Omental fat pad (tissue), 4 donors: ENCODE measurements around the gene TNRC18. TPM values are rescaled to one million over a fixed set of nuclear protein-coding genes. Genes with fewer than 3 reads are reported as not detected.
"Not testable (repeated sequence)": the region's sequence is repeated elsewhere in the genome, so short reads cannot be mapped to it uniquely, and the experiment has no call there.

ENCODE experiments used
- ATAC-seq: fragments of 150-250 bp; one replicate; pipeline ENCODE4 v1.9.1; 2016; ENCODE audit warnings: mild to moderate bottlenecking, moderate library complexity; ENCODE audit not compliant: low FRiP score
- DNase-seq: peaks from one replicate; pipeline ENCODE4 v3.0.0-alpha.2; 2019; ENCODE audit warnings: low spot score
- CTCF ChIP-seq, 3 donors: fragments of 450-650 bp; IDR thresholded peaks; one replicate each; pipeline ENCODE4 v1.5.1; 2016 to 2017; ENCODE audit warnings: antibody characterized with exemption in 3 of 3, mild to moderate bottlenecking in 3 of 3, moderate library complexity in 2 of 3
- total RNA-seq, 4 donors: library from RNA; depleted of rRNA; stranded (reverse); fragments of >200 nt; gene quantifications; one replicate each; pipeline ENCODE4 v1.1.0, GENCODE V29; 2016

TNRC18 gene
- total RNA-seq, 4 donors from 2014 or later: 26.0 to 62.4 (median 29.4) TPM

DNA sequence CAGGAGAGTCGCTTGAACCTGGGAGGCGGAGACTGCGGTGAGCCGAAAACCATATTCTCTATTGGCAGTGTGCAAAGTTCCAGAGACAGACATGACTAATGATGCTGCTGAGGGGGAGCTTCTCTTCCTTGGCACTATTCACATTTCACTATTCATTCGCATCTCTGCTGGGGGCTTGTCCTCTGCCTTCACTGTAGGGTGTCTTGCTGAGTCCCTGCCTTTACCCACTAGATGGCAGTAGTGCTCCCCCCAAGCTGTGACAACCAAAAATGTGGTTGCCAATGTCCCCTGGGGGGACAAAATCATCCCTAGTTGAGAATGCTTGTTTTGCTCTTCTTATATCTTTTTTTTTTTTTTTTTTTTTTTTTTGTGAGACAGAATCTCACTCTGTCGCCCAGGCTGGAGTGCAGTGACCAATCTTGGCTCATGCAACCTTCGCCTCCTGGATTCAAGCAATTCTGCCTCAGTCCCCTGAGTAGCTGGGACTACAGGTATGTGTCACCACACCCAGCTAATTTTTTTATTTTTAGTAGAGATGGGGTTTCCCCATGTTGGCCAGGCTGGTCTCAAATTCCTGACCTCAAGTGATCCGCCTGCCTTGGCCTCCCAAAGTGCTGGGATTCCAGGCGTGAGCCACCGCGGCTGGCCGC lies 57.5 kb downstream of the TNRC18 start:
- DNase-seq: not testable (repeated sequence)
- TF ChIP-seq CTCF (IDR thresholded peaks at IDR 0.05): peak in 1 of 3 donors; percentile 8
- peak; percentile 78 for ATAC-seq

- no peak for ATAC-seq
- TF ChIP-seq CTCF (IDR thresholded peaks at IDR 0.05): no peak
- DNase-seq: no peak
Measured at GRCh38 chr7:5363729-5364128, 59.9 kb downstream of the TNRC18 start.

DNA sequence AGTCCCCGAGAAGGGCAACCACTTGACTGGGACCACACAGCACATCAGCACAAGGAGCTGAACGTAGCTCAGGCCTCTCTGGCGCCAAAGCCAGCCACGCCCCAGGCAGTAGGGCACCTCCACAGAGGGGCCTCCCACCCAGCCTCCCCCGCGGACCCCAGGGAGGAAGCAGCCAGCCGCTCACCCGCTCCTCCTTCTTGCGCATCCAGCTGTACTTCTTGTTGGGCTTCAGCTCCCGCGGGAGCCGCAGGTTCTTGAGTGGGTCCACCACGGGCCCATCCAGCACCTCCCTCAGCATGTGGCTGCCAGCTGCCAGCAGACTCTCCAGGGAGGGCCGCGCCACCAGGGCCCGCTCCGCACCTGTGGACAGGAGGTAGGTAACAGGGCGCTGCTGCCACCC lies 61.2 kb downstream of the TNRC18 start:
- ATAC-seq (no peak), DNase-seq (no peak)
- TF ChIP-seq CTCF (IDR thresholded peaks at IDR 0.05): no peak

GRCh38 chr7:5361446-5362127 lies 62.0 kb downstream of the TNRC18 start:
- ATAC-seq (no peak), DNase-seq (no peak)
- no peak for TF ChIP-seq CTCF (IDR thresholded peaks at IDR 0.05)

GRCh38 chr7:5360971-5361370 lies 62.7 kb downstream of the TNRC18 start:
- no peak for TF ChIP-seq CTCF (IDR thresholded peaks at IDR 0.05)
- ATAC-seq (no peak), DNase-seq (no peak)

DNA sequence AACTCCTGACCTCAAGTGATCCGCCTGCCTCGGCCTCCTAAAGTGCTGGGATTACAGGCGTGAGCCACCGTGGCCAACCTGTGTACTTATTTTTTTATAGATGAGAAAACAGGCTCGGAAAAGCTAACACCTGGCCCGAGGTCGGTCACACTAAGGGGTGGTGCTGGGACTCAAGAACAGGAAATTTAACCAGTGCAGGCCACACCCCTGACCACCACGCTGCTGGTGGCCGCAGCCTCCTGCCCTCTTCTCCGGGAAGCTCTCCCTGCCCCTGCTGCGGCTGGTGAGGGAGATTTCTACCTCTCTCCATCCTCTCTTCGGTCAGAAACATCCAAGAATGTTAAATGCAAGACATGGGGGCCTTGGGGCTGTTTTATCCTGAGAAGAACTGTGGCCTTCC lies 63.2 kb downstream of the TNRC18 start:
- no peak for ATAC-seq
- TF ChIP-seq CTCF (IDR thresholded peaks at IDR 0.05): no peak
- no peak for DNase-seq

- not testable (repeated sequence) for ATAC-seq
Measured at GRCh38 chr7:5360021-5360420, 63.6 kb downstream of the TNRC18 start.

More at GRCh38 chr7:5360021-5360420, 63.6 kb downstream of the TNRC18 start:
- not testable (repeated sequence) for DNase-seq
